Neural progenitor cell (in vitro differentiated cells): ENCODE data around the gene SOX10.

Experiments
- CTCF ChIP-seq: fragments of 200-600 bp; sonication (generic); IDR thresholded peaks from 2 replicates; pipeline ENCODE4 v1.5.1; 2017; ENCODE audit warnings: antibody characterized with exemption, mild to moderate bottlenecking
- EZH2phosphoT487 ChIP-seq: fragments of 200-600 bp; sonication (generic); IDR thresholded peaks from 2 replicates; pipeline ENCODE4 v1.6.1; 2017; ENCODE audit warnings: antibody characterized with exemption

- TF ChIP-seq CTCF (no peak), EZH2phosphoT487 (no peak)
Observed at GRCh38 chr22:38006906-38007305, 22.6 kb upstream of the SOX10 start.
